ENCODE results near the gene CCDC68. TPM values are rescaled to one million over a fixed set of nuclear protein-coding genes. Genes with fewer than 3 reads are reported as not detected.

The CCDC68 gene
- total and polyA plus RNA-seq, 2 donors (not counting 3 experiments of a cell fraction or from before 2014, with no cell fraction given), result 0.72 to 1.0 TPM

DNA sequence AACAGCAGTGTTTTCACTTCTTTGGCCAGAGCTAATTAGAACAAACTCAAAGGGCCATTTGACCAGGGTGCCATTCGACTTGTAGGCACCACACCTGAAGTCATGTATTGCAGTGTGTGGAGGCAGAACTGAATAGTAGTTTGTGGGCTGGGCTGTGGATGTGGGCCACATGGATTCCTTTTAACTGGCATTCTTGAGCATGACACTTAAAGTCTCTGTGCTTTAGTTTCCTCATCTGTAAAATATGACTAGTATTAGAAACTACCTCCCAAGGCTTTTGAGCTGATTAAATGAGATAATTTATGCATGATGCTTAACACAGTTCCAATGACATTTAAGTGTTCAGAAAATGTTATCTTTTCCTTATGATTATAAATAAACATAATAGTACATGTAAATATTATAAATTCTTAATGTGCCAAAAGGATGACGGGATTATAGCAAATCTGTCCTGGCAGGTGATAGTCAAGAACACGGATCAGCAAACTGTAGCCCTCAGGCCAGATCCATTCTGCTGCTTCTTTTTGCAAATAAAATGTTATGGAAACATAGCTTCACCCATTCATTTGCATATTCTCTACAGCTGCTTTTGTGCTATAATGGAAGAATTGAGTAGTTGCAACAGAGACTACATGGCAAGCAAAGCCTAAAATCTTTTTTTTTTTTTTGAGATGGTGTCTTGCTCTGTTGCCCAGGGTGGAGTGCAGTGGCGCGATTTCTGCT, 36.3 kb upstream of the CCDC68 start:
- no peak for FAIRE-seq
- no TSS peak for BruUV-seq (replicated peaks)
- Histone ChIP-seq H3K36me3 (ENCODE audit: control insufficient read depth in 2 of 2, extremely low read depth in 1 of 2, insufficient read depth in 2 of 2, low read length in 2 of 2) (no peaks in the 10 kb centered on the region), H3K27ac (ENCODE audit: insufficient read depth, low read depth, low read length) (no peak overlapping the region), H3K9me1 (replicated peaks; ENCODE audit: control insufficient read depth, extremely low read depth, insufficient read depth, low read length) (no peaks in the 10 kb centered on the region), H3K79me2 (ENCODE audit: control insufficient read depth, insufficient read depth, low read length) (no peaks in the 10 kb centered on the region), H3K4me2 (ENCODE audit: insufficient read depth, low read length) (no peak overlapping the region), H2AFZ (ENCODE audit: low read depth, low read length) (no peak overlapping the region), H3K4me3 (replicated peaks in 1 of 3; ENCODE audit: insufficient read depth in 1 of 3, low read depth in 1 of 3, low read length in 3 of 3) (no peak overlapping the region), H3K4me1 (ENCODE audit: control insufficient read depth, extremely low read depth, insufficient read depth, low read length) (no peaks in the 10 kb centered on the region), H3K9ac (replicated peaks; ENCODE audit: extremely low read depth, insufficient read depth, low read length) (no peak overlapping the region), H3K9me3 (replicated peaks; ENCODE audit: control insufficient read depth, insufficient read depth, low read length) (no peaks in the 10 kb centered on the region), H4K20me1 (replicated peaks; ENCODE audit: control insufficient read depth, extremely low read depth, insufficient read depth, low read length) (no peaks in the 10 kb centered on the region), H3K27me3 (ENCODE audit: control insufficient read depth in 2 of 2, insufficient read depth in 2 of 2, low read length in 2 of 2) (peaks cover 0 to 2% of the 10 kb centered on the region in 2 experiments)
- ChIA-PET CTCF (interaction anchor here (1.3 to 1.5 kb wide), 2 partner anchors 12 to 28 kb away, joined by 3 read pairs; no protein-coding TSS in a partner anchor), POLR2A (no interaction called here)
- dilution Hi-C loops (cut with MboI; ENCODE audit: extremely low pct_ligation_motif_present, low sequenced_read_pairs) (no loop called here), intact Hi-C loops (cut with micrococcal nuclease) (no loop called here)
- TF ChIP-seq GATA2 (IDR thresholded peaks at IDR 0.05; ENCODE audit: insufficient read depth, insufficient read length, low read depth, low read length) (no peak), FOS (IDR thresholded peaks at IDR 0.05; ENCODE audit: borderline replicate concordance, insufficient read depth, low read length) (no peak), MYC (IDR thresholded peaks at IDR 0.05; ENCODE audit: low read depth, low read length) (no peak), POLR2AphosphoS5 (IDR thresholded peaks at IDR 0.05; ENCODE audit: insufficient read depth, low read depth, low read length) (no peak), POLR2A (IDR thresholded peaks at IDR 0.05; ENCODE audit: low read depth, low read length) (no peak), EZH2 (IDR thresholded peaks at IDR 0.05; ENCODE audit: borderline replicate concordance, low read depth, low read length, severe bottlenecking) (no peak), JUN (IDR thresholded peaks at IDR 0.05; ENCODE audit: borderline replicate concordance, insufficient read depth, insufficient read length, low read depth) (no peak)
- TF ChIP-seq, protein P1, sequence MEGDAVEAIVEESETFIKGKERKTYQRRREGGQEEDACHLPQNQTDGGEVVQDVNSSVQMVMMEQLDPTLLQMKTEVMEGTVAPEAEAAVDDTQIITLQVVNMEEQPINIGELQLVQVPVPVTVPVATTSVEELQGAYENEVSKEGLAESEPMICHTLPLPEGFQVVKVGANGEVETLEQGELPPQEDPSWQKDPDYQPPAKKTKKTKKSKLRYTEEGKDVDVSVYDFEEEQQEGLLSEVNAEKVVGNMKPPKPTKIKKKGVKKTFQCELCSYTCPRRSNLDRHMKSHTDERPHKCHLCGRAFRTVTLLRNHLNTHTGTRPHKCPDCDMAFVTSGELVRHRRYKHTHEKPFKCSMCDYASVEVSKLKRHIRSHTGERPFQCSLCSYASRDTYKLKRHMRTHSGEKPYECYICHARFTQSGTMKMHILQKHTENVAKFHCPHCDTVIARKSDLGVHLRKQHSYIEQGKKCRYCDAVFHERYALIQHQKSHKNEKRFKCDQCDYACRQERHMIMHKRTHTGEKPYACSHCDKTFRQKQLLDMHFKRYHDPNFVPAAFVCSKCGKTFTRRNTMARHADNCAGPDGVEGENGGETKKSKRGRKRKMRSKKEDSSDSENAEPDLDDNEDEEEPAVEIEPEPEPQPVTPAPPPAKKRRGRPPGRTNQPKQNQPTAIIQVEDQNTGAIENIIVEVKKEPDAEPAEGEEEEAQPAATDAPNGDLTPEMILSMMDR (IDR thresholded peaks at IDR 0.05; ENCODE audit: extremely low read depth in 1 of 2, insufficient read depth in 1 of 2, low read depth in 1 of 2, low read length in 2 of 2), result no peak
- TF ChIP-seq, protein P2, sequence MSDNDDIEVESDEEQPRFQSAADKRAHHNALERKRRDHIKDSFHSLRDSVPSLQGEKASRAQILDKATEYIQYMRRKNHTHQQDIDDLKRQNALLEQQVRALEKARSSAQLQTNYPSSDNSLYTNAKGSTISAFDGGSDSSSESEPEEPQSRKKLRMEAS (IDR thresholded peaks at IDR 0.05; ENCODE audit: insufficient read depth, insufficient read length), result no peak
- no peak for DNase-seq (ENCODE audit: low read depth, low spot score)
